Measurements from ENCODE around the gene HOXA9.

Gene HOXA9

DNA sequence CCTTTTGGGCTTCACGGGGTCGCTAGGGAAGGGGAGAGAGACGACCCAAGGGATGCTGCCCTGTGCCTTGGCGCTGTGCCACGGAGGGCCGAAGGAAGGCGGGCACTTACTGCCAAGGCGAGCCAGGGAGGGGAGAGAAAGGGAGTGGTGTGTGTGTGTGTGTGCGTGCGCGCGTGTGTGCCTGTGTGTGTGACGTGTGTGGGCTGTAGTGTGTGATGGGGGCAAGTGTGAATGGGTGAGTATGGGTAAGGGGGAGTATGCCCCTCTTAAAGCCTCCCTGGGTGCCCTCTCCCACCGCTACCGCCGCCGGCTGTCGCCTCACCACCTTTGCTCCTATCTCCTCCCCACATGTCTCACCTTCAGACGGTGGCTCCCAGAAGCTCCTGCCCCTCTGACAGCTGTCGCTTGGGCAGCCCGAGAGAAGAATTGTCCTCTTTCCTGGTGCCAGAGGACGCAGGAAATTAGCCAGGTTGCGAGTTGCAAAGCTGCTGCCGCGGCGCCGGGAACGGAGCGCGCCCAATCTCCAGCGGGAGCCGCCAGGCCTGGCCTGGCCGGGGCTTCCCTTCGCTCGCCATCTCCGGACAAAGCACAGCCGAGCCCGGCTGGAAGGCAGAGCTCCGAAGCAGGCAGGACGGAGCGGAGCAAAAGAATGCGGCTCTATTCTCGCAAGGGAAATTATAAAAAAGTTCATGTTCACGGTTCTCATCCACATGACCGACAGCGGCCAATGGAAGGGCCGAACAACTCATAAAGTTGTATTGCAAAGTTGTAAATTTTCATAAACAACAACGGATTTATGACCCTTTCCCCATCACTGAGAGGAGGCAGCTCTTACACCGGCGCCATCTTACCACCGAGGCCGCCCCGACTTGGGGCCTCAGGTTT lies 13.2 kb downstream of the HOXA9 start, which contains the start of gene HOXA3:
Gene HOXA3 (minus strand): TSS at position 653 of the 885 bp plus-strand sequence. CDS start 41,943 bp downstream, outside the sequence.
- DNase-seq = no peak

DNA sequence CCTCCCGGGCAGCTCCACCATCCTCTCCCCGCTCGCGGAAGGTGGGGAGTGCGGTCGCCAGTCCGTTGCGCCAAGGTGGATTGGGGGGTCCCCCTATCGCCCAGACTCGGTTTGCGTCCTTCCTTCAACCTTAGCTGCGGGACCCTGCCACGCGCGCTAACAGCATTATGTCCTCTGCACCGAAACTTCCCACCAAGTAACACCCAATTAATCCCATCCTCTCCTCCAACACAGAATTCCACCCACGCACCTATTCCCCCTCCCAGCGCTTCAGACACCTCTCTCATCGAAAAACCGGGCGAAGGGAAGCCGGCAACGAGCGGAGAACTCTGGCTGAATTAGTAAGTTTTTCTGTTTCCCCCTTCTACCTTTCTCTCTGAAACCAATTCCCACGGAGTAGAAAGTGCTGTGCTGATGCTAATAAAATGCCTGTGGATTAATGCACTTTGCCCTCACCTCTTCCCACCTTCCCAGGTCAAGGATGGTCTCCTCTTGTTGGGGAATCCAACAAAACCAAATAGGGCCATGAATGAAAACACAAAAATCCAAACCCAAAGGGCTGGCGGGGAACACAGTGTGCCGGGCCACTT lies 13.9 kb downstream of the HOXA9 start:
- DNase-seq = peak in 1 of 2 experiments; percentile 24

DNA sequence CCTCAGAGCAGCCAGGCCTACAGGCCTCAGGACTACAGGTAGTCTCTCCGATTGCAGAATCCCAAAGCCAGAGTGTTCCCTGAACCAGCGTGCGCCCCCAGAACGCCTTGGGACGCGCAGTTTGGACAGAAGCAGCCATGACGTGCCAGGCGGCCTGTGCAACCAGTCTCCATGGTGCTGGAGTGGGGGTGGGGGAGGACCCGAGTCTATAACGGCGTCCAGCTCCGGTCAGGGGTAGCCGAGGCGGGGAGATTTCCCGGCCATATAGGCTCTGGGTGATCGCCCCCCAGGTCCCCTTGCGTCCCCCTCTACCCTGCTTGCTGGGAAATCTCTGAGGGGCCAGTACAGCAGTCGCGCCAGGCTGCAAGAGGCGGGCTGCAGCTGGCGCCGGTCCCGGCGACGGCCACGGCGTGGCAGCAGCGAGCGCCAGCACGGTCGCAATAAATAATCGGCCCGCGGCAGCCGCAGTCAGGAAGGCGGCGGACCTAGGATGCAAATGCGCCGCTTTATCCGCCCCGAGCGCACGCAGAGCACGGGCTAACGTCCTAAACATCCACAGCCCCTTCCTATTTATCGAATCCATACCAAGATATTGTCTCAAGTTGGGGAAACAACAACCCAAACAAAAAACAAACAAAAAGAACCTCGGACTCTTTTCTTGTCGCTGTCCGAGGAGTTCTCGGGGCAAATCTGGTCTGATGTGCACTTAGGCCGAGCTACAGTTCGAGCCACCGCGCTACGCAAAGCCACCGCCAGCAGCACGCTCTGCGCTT lies 14.6 kb downstream of the HOXA9 start:
- DNase-seq = peak; percentile 44 to 64

DNA sequence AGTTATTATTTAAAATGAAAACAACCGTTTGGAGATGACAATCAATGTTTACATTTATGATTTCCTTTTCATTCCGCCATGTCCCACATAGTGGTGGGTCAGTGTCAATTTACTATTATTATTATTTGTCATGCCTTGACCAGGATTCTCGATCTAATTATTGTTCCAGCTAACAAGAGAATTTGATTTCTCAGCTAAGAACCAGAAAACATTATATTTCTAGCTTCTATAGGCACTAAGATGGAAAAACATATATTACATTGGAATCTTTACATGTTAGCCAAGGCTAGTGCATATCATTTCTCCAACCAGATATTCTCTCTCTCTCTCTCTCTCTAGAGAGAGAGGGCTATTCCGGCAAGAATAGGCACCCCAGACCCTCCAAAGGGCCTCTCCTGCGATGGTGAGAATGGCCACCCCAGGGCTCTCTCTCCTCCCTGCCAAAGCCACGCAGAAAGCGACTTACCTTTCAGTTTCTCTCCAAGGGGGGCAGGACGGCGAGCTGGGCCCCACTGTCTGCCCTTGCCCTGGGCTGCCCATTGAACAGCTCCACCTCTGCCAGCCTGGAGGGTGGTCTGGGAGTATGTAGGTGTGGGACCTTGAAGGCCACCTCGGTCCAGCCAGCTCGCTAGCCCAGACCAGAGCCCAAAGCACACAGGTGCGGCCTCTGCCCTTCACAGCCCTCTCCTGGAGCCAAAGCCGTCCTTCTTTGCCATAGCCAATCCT lies 15.3 kb downstream of the HOXA9 start:
- no peak for DNase-seq

GRCh38 chr7:27148756-27149641 lies 16.3 kb downstream of the HOXA9 start:
- DNase-seq = no peak

- no peak for DNase-seq
Observed at GRCh38 chr7:27148031-27148755, 17.1 kb downstream of the HOXA9 start.

DNA sequence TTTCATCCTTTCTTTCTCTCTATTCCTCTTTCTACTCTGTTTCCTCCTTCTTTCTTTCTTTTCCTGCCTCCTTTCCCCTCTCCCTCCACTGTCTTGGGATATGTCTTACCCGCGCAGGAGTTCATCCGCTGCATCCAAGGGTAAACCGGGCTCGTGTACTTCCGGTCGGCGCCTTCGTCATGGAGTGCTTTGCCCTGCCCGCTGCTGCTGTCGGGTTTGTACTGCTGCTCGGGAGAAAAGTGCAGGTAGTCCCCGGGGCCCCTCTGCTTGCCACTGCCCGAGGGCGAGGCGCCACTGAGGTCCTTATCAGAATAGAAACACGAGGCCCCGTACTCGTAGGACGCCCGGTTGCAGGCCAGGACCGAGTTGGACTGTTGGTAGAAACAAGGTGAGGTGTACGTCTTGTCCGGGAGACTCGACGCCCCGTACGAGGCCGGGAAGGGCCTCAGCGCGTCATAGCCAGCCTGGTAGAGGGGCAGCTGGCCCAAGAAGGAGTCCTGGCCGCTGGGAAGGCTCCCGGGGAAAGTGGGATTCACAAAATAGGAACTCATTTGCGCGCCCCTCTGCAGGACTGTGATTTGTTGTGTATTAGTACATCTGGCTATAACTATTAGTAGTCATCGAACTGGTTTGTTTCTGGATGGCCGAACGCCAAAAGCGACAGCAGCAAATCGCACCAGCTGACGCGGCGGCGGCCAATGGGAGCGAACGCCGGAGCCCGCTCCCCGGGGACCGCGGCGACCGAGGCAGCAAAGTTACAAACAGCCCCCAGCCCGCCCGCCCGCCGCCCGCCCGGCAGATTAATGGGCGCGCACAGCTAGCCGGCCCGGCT lies 17.9 kb downstream of the HOXA9 start, which contains the start of gene HOXA6:
Gene HOXA6 (minus strand): TSS at position 576 of the 832 bp plus-strand sequence. CDS start 25 bp downstream, at position 551.
- DNase-seq = no peak

- no peak for DNase-seq
Observed at GRCh38 chr7:27146491-27147198, 18.7 kb downstream of the HOXA9 start.

- DNase-seq = no peak
Observed at GRCh38 chr7:27145914-27146412, 19.4 kb downstream of the HOXA9 start.

GRCh38 chr7:27145165-27145913 lies 20.0 kb downstream of the HOXA9 start:
- no peak for DNase-seq

- DNase-seq = no peak
Observed at GRCh38 chr7:27144781-27145164, 20.6 kb downstream of the HOXA9 start.

- no peak for DNase-seq
Observed at GRCh38 chr7:27143950-27144780, 21.2 kb downstream of the HOXA9 start.

GRCh38 chr7:27143023-27143949 lies 22.1 kb downstream of the HOXA9 start, which contains the start of gene HOXA5:
Gene HOXA5 (minus strand): TSS chr7:27143681. CDS start chr7:27143607, 74 bp downstream.
- DNase-seq = peak; percentile 11 to 44

DNA sequence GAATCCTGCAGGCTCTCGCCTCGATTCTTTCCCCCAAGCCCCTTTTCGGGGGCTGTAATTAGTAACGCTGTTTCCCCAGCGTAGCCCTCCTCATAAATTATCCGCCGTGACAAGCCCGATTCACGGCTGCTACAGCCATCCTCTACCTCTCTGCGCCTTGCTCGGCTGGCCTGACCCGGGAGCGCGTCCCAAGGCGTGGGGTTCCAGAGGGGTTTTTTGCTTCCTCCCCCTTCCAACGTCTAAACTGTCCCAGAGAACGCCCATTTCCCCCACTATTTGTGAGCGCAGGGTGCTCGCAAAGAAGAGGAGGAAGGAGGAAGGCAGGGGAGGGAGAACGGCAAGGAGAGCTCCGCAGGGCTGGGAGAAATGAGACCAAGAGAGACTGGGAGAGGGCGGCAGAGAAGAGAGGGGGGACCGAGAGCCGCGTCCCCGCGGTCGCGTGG lies 22.7 kb downstream of the HOXA9 start:
- no peak for DNase-seq

DNA sequence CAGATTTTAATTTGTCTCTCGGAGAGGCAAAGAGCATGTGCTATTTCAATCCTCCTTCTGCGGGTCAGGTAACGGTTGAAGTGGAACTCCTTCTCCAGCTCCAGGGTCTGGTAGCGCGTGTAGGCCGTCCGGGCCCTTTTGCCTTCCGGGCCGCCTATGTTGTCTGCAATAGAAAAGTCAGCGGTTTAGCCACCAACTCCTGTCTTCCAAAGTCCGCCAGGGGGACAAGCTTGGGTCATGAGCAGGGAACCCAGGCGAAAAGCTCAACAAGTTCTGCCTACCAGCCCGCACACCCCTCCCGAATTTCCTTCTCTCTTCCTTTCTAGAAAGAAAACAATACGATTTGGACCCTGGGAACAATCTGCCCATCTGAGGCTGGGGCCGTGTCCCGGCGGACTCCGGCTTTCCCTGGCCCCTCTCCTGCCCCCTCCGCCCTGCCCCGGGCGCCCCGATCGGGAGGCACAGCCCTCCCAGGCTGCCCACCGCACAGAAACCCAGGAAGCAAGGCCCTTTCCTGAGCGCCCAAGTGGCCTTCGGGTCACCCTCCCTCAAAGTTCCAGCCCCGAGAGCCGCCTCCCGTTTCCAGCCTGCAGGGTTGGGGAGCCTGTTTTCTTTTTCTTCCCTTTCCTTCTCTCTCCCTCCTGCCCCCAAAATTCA lies 23.3 kb downstream of the HOXA9 start:
- DNase-seq = no peak

Data from NCI-H1930 (cell line).